Activated gamma-delta T cell treated with anti-CD3 and anti-CD28 coated beads, Interleukin-2, amount 50 U/mL, for 16 hours (primary cell): ENCODE measurements around the gene KDSR.

Source experiments
- DNase-seq: peaks from one replicate; pipeline ENCODE4 v3.0.0-alpha.2; 2020; ENCODE audit warnings: low read depth

KDSR gene

DNA sequence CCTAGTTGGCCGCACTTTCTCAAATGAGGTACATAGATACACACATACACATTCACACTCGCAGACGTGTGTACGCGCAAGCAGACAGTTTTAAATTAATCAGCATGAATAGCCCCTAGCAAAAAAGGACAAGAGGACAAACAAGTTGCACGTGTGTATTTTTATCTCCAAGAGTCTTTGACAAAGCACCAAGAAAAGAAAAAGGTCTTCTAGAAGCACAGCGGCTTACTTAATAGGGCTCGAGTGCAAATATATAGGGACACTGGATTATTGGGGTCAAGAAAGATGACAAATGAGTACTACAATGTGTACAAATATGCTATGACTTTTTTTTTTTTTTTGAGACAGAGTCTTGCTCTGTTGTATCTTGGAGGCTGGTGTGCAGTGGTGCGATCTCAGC lies 45.7 kb downstream of the KDSR start:
- DNase-seq, result no peak

GRCh38 chr18:63320975-63321265 lies 46.1 kb downstream of the KDSR start:
- no peak for DNase-seq

DNA sequence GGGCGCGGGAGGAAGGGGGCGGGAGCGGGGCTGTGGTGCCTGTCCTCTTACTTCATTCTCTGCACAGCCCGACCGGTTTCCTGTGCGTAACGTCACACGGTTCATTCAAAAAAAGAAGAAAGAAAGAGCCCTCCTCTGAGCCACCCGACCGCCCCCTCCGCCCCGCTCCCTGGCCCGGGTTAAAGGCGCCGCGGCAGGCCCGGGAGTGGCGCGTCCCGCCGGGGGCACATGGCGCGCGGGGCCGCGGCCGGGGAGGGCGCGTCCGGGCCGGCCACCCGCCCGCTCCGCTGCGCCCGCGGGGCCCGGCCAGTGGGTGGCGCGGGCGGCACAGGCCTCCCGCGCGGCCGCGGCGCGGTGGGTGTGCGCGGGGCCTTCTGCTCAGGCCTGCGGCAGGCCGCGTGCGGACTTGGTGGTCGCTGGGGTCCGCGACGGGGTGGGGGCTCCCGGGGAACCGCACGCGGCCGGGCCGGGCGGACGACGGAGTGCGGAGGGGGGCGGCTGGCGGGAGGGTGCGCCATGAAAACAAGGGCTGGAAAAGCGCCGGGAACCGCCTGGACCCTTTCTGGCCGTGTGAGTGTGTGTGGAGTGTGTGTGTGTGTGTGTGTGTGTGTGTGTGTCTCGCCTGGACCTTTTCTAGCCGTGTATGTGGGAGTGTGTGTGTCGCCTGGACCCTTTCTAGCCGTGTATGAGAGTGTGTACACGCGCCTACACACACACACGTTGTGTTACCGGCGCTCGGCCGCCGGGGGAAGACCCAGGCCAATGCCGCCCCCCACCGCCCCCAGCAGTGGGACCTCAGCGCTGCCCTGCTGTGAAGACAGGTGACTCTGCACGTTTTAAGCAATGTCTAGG lies 46.7 kb downstream of the KDSR start:
- DNase-seq, result peak; percentile 79

- no peak for DNase-seq
Measured at GRCh38 chr18:63319383-63320122, 47.5 kb downstream of the KDSR start, which contains the start of gene BCL2. BCL2 (minus strand) TSS chr18:63319769.

GRCh38 chr18:63318889-63319382 lies 48.1 kb downstream of the KDSR start:
- no peak for DNase-seq

DNA sequence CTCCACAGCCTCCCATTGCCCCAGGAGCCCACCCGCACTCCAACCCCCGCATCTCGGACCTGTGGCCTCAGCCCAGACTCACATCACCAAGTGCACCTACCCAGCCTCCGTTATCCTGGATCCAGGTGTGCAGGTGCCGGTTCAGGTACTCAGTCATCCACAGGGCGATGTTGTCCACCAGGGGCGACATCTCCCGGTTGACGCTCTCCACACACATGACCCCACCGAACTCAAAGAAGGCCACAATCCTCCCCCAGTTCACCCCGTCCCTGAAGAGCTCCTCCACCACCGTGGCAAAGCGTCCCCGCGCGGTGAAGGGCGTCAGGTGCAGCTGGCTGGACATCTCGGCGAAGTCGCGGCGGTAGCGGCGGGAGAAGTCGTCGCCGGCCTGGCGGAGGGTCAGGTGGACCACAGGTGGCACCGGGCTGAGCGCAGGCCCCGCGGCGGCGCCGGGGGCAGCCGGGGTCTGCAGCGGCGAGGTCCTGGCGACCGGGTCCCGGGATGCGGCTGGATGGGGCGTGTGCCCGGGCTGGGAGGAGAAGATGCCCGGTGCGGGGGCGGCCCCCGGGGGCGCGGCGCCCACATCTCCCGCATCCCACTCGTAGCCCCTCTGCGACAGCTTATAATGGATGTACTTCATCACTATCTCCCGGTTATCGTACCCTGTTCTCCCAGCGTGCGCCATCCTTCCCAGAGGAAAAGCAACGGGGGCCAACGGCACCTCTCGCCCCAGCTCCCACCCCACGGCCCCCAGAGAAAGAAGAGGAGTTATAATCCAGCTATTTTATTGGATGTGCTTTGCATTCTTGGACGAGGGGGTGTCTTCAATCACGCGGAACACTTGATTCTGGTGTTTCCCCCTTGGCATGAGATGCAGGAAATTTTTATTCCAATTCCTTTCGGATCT lies 48.8 kb downstream of the KDSR start:
- DNase-seq, result peak; percentile 74

DNA sequence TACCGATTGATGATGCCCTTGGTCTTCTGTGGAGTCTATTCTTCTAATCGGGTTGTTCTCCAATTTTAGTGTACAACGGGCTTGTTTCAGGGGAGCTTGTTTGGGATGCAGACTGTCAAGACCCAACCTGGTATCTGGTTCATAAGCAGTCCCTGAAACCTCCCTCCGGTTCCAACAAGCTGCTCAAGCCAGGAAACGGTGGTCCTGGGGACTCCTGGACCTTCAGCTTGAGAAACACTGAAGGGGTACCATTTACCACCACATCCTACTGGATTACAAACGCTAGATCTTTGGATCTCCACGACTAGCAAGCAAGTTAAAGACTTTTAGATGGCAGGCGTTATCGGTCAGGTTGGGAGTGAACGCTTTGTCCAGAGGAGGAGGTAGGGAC lies 49.5 kb downstream of the KDSR start:
- no peak for DNase-seq

DNA sequence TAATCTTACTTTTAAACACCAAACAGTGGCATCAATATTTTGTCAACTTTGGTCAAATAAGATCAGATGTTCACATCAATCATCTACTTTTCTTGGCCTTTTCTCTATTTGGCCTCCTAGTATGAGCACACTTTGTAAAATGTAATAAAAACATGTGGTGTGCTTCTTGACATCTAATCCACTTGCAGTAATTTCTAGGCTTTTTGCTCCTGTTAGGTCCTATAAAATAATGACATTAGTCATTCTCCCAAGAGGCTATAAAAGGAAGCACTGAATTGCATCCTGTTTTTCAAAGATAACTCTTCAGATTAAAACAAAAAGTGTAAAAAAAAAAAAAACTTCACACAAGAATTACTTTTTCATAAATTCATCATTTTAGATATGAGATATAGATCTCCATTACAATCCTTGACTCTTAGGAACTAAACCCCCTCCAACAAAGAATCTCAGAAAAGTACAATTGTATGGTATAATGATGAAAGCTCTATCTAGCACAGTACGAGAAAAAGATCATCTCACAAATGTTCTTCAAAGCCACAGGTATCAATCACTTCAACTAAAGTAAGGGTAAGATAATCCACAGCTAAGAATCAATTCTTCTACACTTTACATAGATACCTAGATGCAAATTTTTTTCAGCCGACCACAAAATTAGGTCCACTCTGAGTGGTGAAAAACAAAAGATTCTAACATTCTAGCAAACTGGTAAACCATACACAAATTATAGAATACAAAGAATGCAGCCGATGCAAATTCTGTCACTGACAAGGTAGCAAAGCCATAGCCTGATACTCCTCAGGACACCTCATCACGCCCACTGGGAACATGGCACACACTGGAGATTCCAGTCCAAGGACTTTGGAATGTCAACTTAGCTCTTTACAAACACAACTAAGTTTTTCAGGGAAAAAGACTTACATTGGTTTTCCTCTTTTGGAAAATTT lies 50.1 kb downstream of the KDSR start:
- DNase-seq, result no peak

DNA sequence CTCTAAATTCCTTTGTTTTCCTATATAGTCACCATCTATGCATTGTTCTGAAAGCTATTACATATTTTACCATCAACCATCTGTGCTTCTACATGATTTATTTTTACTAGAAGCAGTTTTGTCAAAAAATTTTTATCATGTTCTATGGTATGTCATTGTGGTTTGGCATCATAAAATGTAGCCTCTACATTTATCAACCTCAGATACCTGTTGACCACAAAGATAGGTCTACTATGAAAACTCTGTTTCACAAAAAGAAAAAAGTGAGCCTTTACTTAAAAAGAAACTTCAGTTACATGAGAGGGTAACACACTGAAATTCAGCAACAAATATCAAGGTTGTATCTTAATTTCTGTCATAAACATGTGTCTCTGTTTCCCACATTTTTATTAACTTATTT lies 51.1 kb downstream of the KDSR start:
- DNase-seq, result no peak

DNA sequence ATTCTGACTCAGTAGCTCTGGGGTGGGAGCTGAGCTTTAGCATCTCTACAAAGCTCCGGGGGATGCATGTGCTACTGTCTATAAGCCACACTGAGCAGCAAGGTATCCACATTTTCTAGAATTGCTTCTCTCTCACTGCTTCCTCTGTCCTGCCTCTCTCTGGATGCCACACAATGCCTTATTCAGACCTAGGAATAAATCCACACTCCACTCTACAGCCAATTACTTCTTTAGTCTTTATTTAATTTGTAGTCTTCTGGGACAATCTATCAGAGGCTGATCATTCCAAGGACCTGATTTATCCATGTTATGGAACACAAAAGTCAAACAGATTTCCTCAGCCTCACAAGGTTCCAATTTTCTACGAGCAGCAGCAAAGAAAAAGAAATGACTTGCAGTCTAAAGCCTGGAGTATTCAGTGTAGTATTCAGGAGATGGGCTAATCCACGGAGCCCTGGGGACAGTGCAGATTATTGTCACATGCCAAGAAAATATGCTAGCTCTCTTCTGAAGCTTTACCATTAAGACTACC lies 51.8 kb downstream of the KDSR start:
- no peak for DNase-seq

DNA sequence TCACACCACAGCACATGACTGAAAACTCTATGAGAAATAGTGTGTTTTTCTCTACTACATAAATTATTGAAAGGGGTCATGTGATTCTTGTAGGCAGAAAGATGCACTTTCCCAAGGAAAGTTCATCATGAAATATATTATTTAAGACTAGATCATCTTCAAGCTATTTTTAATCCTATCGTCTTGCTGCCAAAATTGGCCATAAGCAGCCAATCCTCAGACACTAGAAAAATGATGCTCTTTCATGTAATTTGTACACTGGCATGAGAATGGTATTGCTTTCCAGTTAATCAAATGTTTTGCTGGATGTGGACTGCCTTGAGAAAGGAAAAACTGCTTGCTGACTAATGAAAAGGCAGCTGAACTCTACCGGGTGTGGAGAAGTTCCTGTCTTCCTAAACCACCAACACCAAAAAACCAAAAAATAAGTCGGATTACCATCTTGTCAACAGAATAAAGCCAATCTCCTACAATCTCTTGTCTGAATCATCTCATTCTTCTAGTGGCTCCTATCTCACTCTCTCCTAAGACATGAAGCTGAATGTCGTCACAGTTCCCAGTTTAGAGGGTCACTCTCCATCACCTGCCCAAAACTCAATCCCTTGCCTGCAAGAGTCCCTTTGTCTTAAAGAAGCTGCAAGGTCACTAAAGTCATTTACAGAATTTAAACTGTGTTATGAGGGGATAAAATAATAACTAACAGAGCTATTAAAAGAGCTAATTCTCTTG lies 52.8 kb downstream of the KDSR start:
- DNase-seq, result no peak

- no peak for DNase-seq
Measured at GRCh38 chr18:63313396-63313917, 53.5 kb downstream of the KDSR start.

- no peak for DNase-seq
Measured at GRCh38 chr18:63312737-63313395, 54.1 kb downstream of the KDSR start.

DNA sequence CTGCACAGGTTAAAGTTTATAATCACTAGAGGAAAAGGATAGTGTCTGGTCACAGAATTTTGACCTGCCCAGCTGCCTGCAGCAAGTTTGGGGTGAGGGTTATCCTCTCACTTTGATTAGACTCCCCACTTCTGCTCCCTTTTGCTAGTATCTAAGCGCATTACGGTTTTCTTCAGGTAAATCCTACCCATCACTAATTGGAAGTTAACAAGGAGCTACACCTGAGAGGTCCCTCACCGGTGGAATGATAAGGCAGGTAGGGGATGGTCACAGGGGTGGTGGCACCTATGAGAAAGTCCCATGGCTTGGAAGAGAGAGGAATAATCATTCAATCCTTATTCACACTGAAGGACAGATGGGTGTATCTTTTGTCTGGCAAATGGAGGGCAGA lies 55.0 kb downstream of the KDSR start:
- DNase-seq, result no peak

- DNase-seq, result no peak
Measured at GRCh38 chr18:63311118-63312018, 55.6 kb downstream of the KDSR start.

DNA sequence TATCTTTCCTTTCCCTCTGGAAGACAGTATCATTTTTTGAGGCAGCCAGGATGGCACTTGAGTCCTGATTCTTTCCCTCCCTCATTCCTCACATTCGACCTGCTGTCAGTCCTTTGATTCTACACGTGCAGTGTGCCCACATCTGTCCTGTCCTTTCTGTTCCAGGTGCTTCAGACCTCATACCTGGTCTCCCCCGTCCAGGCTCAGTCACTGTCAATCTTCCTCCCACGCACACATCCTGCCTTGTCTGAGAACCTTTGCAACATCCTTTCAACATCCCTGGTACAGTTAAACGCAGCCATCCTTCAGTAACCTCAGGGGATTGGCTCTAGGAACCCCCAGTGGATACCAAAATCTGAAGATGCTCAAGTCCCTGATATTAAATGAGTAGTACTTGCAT lies 57.6 kb downstream of the KDSR start:
- DNase-seq, result no peak

- DNase-seq, result no peak
Measured at GRCh38 chr18:63307551-63308200, 59.3 kb downstream of the KDSR start.
